Right lobe of liver (tissue), 6 donors: ENCODE measurements around the gene ARHGEF37. TPM values are rescaled to one million over a fixed set of nuclear protein-coding genes. Genes with fewer than 3 reads are reported as not detected.
A peak's percentile ranks its signal among the peaks of the same experiment; 100 is the strongest.

Source experiments
- ATAC-seq, 4 donors: fragments of 200-7000 bp; cut with Tn5 transposase; one replicate each; pipeline ENCODE4 v1.9.1; 2020; ENCODE audit warnings: mild to moderate bottlenecking in 4 of 4, moderate library complexity in 4 of 4
- DNase-seq, 3 donors: peaks; one replicate each; pipeline ENCODE4 v3.0.0-alpha.2; 2020
- H3K27ac ChIP-seq, 3 donors: fragments of 200-600 bp; one replicate each; pipeline ENCODE4 v1.8.0; 2022
- H3K27me3 ChIP-seq, 2 donors: fragments of 200-600 bp; one replicate each; pipeline ENCODE4 v1.8.0; 2022
- H3K36me3 ChIP-seq, 4 donors: fragments of 200-600 bp; sonication (generic) in 1 of 4; one replicate each; pipeline versions ENCODE4 v1.5.1 to v1.8.0; 2017 to 2022; ENCODE audit warnings: control low read depth in 1 of 4
- H3K4me1 ChIP-seq, 4 donors: fragments of 200-600 bp; sonication (generic) in 1 of 4; one replicate each; pipeline versions ENCODE4 v1.5.1 to v1.8.0; 2017 to 2022; ENCODE audit warnings: control low read depth in 1 of 4
- H3K4me3 ChIP-seq, 3 donors: fragments of 200-600 bp; one replicate each; pipeline ENCODE4 v1.8.0; 2022
- H3K9me3 ChIP-seq, 4 donors: fragments of 200-600 bp; sonication (generic) in 1 of 4; one replicate each; pipeline versions ENCODE4 v1.5.1 to v1.8.0; 2017 to 2022; ENCODE audit warnings: control low read depth in 1 of 4
- POLR2A ChIP-seq: fragments of 450-650 bp; IDR thresholded peaks from one replicate; pipeline ENCODE4 v1.6.1; 2017; ENCODE audit warnings: antibody characterized with exemption, mild to moderate bottlenecking
- WGBS: methylation state at CpG from one replicate; pipeline ENCODE4 v1.1.6; 2018; ENCODE audit warnings: low coverage, low lambda C conversion rate; ENCODE audit not compliant: insufficient coverage; ENCODE audit errors: missing lambda C conversion rate; 5-methylcytosine and 5-hydroxymethylcytosine counted together
- intact Hi-C, 2 donors: fragments of 100-400 bp; cut with DNase I; formaldehyde crosslinking; loops; one replicate each; pipeline versions ENCODE4 v1.11.2 to v1.14.1; 2022
- total RNA-seq, 6 experiments: library from RNA; depleted of rRNA in 2 of 6; stranded (reverse); fragments of >200 nt in 2 of 6; fragmentation: NEBNext Ultra II Directional in 3 of 6; extraction: Animal tissue kit (Norgen Biotek cat#: 25700) in 3 of 6; gene quantifications; one replicate each; pipeline versions ENCODE4 v1.1.0 to v1.2.4, GENCODE V29; 2016 to 2023
- TF ChIP-seq, protein P1 (sequence below), 4 donors: fragments of 200-600 bp in 3 of 4; fragments of 450-650 bp in 1 of 4; IDR thresholded peaks; one replicate each; pipeline versions ENCODE4 v1.5.1 to v1.8.0; 2016 to 2022; ENCODE audit warnings: antibody characterized with exemption in 4 of 4, mild to moderate bottlenecking in 2 of 4
- donor health status: DM: no; HTN: yes; CAD: no.
- donor health status: DM: no; HTN: no; CAD: no.
- donor health status: DM: no; HTN: no; CAD: no.
- donor health status: DM: no; HTN: yes; CAD: no.
- donor health status: DM: no; HTN: yes; CAD: no.

Gene ARHGEF37
- total RNA-seq, 6 experiments from 2014 or later, result 1.6 to 7.3 (median 2.1) TPM

DNA sequence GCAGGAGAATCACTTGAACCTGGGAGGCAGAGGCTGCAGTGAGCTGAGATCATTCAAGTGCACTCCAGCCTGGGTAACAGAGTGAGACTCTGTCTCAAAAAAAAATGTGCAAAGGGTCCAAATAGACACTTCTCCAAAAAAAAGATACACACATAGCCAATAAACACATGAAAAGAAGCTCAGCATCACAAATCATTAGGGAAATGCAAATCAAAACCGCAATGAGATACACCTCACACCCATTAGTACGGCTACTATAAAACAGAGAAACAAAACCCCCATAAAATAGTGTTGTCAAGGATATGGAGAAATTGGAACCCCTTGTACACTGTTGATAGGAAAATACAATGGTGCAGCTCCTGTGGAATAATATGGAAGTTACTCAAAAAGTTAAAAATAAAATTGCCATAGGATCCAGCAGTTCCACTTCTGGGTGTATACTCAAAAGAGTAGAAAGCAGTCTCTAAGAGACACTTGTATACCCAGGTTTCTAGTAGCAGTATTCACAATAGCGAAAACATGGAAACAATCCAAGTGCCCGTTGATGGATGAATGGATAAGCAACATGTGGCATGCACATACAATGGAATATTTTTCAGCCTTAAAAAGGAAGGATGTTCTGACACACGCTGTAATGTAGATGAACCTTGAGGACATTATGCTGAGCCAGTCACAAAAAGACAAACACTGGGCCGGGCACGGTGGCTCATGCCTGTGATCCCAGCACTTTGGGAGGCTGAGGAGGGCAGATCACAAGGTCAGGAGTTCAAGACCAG lies 91.6 kb downstream of the ARHGEF37 start:
- no peak for TF ChIP-seq POLR2A
- TF ChIP-seq, protein P1, sequence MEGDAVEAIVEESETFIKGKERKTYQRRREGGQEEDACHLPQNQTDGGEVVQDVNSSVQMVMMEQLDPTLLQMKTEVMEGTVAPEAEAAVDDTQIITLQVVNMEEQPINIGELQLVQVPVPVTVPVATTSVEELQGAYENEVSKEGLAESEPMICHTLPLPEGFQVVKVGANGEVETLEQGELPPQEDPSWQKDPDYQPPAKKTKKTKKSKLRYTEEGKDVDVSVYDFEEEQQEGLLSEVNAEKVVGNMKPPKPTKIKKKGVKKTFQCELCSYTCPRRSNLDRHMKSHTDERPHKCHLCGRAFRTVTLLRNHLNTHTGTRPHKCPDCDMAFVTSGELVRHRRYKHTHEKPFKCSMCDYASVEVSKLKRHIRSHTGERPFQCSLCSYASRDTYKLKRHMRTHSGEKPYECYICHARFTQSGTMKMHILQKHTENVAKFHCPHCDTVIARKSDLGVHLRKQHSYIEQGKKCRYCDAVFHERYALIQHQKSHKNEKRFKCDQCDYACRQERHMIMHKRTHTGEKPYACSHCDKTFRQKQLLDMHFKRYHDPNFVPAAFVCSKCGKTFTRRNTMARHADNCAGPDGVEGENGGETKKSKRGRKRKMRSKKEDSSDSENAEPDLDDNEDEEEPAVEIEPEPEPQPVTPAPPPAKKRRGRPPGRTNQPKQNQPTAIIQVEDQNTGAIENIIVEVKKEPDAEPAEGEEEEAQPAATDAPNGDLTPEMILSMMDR (IDR thresholded peaks at IDR 0.05), result no peak
- H3K4me3 ChIP-seq, result no peak overlapping the region
- H3K4me1 ChIP-seq, result no peaks in the 10 kb centered on the region
- no peaks in the 10 kb centered on the region for H3K36me3 ChIP-seq
- DNase-seq (no peak), ATAC-seq (no peak)
- 64% methylated on average over 7 of the region's 7 CpGs for WGBS
- H3K27ac ChIP-seq, result no peak overlapping the region
- no peaks in the 10 kb centered on the region for H3K27me3 ChIP-seq
- intact Hi-C loops, result no loop called here
- no peaks in the 10 kb centered on the region for H3K9me3 ChIP-seq

DNA sequence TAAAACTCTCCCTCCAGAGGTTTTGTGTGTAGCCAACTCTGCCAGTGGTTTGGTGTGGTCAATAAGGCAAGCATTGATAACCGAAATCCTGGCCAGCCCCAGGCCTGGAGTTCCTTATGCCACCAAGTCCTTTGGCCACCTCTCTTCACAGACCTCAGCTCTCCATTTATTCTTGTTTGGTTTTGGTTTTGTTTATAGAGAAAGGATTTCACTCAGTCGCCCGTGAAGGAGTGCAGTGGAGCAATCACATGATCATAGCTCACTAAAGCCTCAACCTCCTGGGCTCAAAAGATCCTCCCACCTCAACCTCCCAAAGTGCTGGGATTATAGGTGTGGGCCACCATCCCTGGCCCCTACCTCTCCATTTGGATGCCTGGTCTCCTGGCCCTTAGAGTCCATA lies 93.4 kb downstream of the ARHGEF37 start:
- DNase-seq, result no peak
- Histone ChIP-seq H3K27ac (no peak overlapping the region), H3K27me3 (no peaks in the 10 kb centered on the region), H3K4me3 (no peak overlapping the region), H3K36me3 (no peaks in the 10 kb centered on the region), H3K4me1 (no peaks in the 10 kb centered on the region), H3K9me3 (no peaks in the 10 kb centered on the region)
- intact Hi-C loops, result no loop called here
- TF ChIP-seq, protein P1 (IDR thresholded peaks at IDR 0.05), result no peak
- TF ChIP-seq POLR2A, result no peak
- WGBS, result 58% methylated on average over 3 of the region's 3 CpGs
- ATAC-seq, result no peak

DNA sequence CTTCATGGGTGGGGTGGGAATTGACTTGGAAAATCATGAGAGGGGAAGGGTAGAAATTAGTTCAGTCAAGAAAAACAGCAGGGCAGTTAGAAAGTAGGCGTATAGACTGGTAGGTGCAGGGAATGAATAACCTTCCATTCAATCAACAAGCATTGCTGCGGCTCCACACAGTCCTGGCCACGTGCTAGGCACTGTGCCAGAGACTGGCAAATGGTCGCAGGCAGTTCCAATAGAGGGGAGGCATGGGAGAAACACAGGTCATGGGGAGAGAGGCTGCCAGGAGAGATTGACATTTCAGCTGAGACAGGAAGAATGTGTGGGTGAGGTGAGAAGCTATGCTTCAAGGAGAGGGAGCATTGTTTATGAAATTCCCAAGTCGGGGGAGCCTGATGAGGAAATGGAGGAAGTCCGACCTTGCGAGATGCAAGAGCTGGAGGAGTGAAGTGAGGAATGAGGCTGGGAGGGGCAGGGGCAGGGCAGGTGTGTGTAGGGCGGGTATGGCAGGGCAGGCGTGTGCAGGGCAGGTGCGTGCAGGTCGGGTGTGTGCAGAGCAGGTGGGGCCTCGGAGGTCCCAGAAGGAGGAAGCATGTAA lies 94.4 kb downstream of the ARHGEF37 start:
- Histone ChIP-seq H3K4me3 (no peak overlapping the region), H3K4me1 (peaks cover 0 to 4% (median 0%) of the 10 kb centered on the region in 4 donors), H3K9me3 (no peaks in the 10 kb centered on the region), H3K27me3 (no peaks in the 10 kb centered on the region), H3K36me3 (no peaks in the 10 kb centered on the region), H3K27ac (no peak overlapping the region)
- TF ChIP-seq, protein P1 (IDR thresholded peaks at IDR 0.05), result no peak
- TF ChIP-seq POLR2A, result no peak
- no peak for ATAC-seq
- no peak for DNase-seq
- intact Hi-C loops, result no loop called here
- WGBS, result 40% methylated on average over 8 of the region's 12 CpGs

DNA sequence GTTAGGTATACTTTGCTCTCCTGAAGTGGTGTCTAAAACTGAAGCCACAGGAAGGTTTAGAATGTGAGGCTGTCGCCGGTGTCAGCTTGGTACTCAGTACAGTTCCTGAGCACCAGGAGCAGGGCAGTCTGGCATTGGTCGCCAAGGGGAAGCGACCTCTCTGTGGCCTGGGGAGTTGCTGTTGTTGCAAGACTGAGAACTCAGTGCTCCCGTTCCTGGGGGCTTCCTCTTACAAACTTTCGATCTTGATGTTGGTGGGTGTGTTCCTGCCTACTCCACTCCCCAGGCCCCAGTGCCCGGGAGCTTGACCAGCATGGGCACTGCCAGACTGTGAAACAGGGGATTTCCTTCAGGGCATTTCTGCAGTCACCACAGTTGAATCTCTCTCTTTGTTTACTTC lies 96.4 kb downstream of the ARHGEF37 start:
- Histone ChIP-seq H3K9me3 (no peaks in the 10 kb centered on the region), H3K27ac (no peak overlapping the region), H3K36me3 (no peaks in the 10 kb centered on the region), H3K27me3 (no peaks in the 10 kb centered on the region), H3K4me1 (peaks cover 0 to 4% (median 0%) of the 10 kb centered on the region in 4 donors), H3K4me3 (no peak overlapping the region)
- ATAC-seq, result peak; percentile 44 to 58 (median 46)
- WGBS, result 92% methylated on average over 3 of the region's 7 CpGs
- TF ChIP-seq, protein P1 (IDR thresholded peaks at IDR 0.05), result no peak
- no peak for TF ChIP-seq POLR2A
- peak in 2 of 3 donors; percentile 27 to 62 for DNase-seq
- intact Hi-C loops, result no loop called here
